ENCODE measurements around the gene SERPINB4.

DNA sequence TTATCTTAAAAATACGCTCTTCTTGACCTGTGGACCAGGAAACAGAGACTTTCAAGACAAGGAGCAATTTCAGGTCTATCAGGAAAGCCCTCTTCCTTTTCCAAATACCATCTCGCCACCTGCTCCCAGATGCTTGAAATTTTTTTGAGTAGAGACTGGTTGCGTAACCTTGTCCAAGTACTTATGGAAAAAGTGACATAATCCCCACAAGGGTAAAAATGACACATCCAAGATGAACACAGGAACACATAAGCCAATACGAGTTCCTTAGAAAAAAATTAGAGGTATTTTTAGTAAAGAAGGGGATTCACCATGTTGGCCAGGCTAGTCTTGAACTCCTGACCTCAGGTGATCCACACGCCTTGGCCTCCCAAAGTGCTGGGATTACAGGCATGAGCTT is 55.1 kb downstream of the SERPINB4 start:
- no peak for TF ChIP-seq POLR2A (IDR thresholded peaks at IDR 0.05; ENCODE audit: low read depth, low read length)
- TF ChIP-seq TAF1 (IDR thresholded peaks at IDR 0.05; ENCODE audit: low read depth, low read length) = no peak
- no peak for TF ChIP-seq POLR2AphosphoS5 (IDR thresholded peaks at IDR 0.05; ENCODE audit: low read depth, low read length)
- no peak for TF ChIP-seq SPI1 (IDR thresholded peaks at IDR 0.05; ENCODE audit: low read depth, low read length)

Data from GM12891 (cell line).